Measurements from ENCODE around the gene KIF1B.

The KIF1B gene

GRCh38 chr1:10210841-10211804 lies 753 bp downstream of the KIF1B start:
- Histone ChIP-seq H2AFZ (ENCODE audit: low read length) (no peak overlapping the region), H4K20me1 (ENCODE audit: insufficient read depth, low read length) (no peaks in the 10 kb centered on the region), H3K4me1 (ENCODE audit: insufficient read depth, low read length, severe bottlenecking) (peaks cover 15% of the 10 kb centered on the region), H3F3A (ENCODE audit: insufficient read depth, low read length) (no peaks in the 10 kb centered on the region), H3K9me2 (ENCODE audit: low read depth, low read length) (no peaks in the 10 kb centered on the region), H3K79me2 (ENCODE audit: insufficient read depth, low read length) (no peaks in the 10 kb centered on the region), H3K27me3 (ENCODE audit: insufficient read depth, low read length) (peaks cover 5% of the 10 kb centered on the region; the same call in 1 of the 2 replicates), H3K9ac (ENCODE audit: low read length) (peak overlapping the region; percentile 47; the same call in 1 of the 2 replicates), H3K27ac (ENCODE audit: low read depth, low read length, poor library complexity, severe bottlenecking) (no peak overlapping the region), H3K4me3 (ENCODE audit: low read depth, low read length, poor library complexity, severe bottlenecking) (peak overlapping the region; percentile 67), H3K36me3 (ENCODE audit: insufficient read depth, low read length) (no peaks in the 10 kb centered on the region), H3K9me3 (ENCODE audit: low read length) (no peaks in the 10 kb centered on the region), H3K4me2 (ENCODE audit: low read length) (peak overlapping the region; percentile 80)
- TF ChIP-seq CTCF (IDR thresholded peaks at IDR 0.05; ENCODE audit: low read length) (no peak), EZH2 (IDR thresholded peaks at IDR 0.05; ENCODE audit: borderline replicate concordance, low read length) (no peak)

GRCh38 chr1:10211805-10212410 lies 1.5 kb downstream of the KIF1B start:
- H3K4me3 ChIP-seq (ENCODE audit: low read depth, low read length, poor library complexity, severe bottlenecking), result no peak overlapping the region
- H2AFZ ChIP-seq (ENCODE audit: low read length), result no peak overlapping the region
- no peaks in the 10 kb centered on the region for H3F3A ChIP-seq (ENCODE audit: insufficient read depth, low read length)
- no peaks in the 10 kb centered on the region for H3K79me2 ChIP-seq (ENCODE audit: insufficient read depth, low read length)
- H3K9me3 ChIP-seq (ENCODE audit: low read length), result no peaks in the 10 kb centered on the region
- H4K20me1 ChIP-seq (ENCODE audit: insufficient read depth, low read length), result no peaks in the 10 kb centered on the region
- no peak overlapping the region for H3K9ac ChIP-seq (ENCODE audit: low read length)
- H3K4me2 ChIP-seq (ENCODE audit: low read length), result no peak overlapping the region
- H3K9me2 ChIP-seq (ENCODE audit: low read depth, low read length), result no peaks in the 10 kb centered on the region
- no peak for TF ChIP-seq EZH2 (IDR thresholded peaks at IDR 0.05; ENCODE audit: borderline replicate concordance, low read length)
- TF ChIP-seq CTCF (IDR thresholded peaks at IDR 0.05; ENCODE audit: low read length), result no peak
- no peak overlapping the region for H3K27ac ChIP-seq (ENCODE audit: low read depth, low read length, poor library complexity, severe bottlenecking)
- H3K27me3 ChIP-seq (ENCODE audit: insufficient read depth, low read length), result peaks cover 5% of the 10 kb centered on the region; the same call in 1 of the 2 replicates
- H3K4me1 ChIP-seq (ENCODE audit: insufficient read depth, low read length, severe bottlenecking), result peaks cover 15% of the 10 kb centered on the region
- H3K36me3 ChIP-seq (ENCODE audit: insufficient read depth, low read length), result no peaks in the 10 kb centered on the region

GRCh38 chr1:10212476-10212875 lies 2.1 kb downstream of the KIF1B start:
- Histone ChIP-seq H3K27ac (ENCODE audit: low read depth, low read length, poor library complexity, severe bottlenecking) (no peak overlapping the region), H3K79me2 (ENCODE audit: insufficient read depth, low read length) (no peaks in the 10 kb centered on the region), H3K4me1 (ENCODE audit: insufficient read depth, low read length, severe bottlenecking) (peaks cover 15% of the 10 kb centered on the region), H2AFZ (ENCODE audit: low read length) (no peak overlapping the region), H3K9me2 (ENCODE audit: low read depth, low read length) (no peaks in the 10 kb centered on the region), H3K27me3 (ENCODE audit: insufficient read depth, low read length) (peaks cover 5% of the 10 kb centered on the region; the same call in 1 of the 2 replicates), H3K36me3 (ENCODE audit: insufficient read depth, low read length) (no peaks in the 10 kb centered on the region), H3F3A (ENCODE audit: insufficient read depth, low read length) (no peaks in the 10 kb centered on the region), H3K9me3 (ENCODE audit: low read length) (no peaks in the 10 kb centered on the region), H3K4me2 (ENCODE audit: low read length) (no peak overlapping the region), H3K4me3 (ENCODE audit: low read depth, low read length, poor library complexity, severe bottlenecking) (no peak overlapping the region), H3K9ac (ENCODE audit: low read length) (no peak overlapping the region), H4K20me1 (ENCODE audit: insufficient read depth, low read length) (no peaks in the 10 kb centered on the region)
- TF ChIP-seq EZH2 (IDR thresholded peaks at IDR 0.05; ENCODE audit: borderline replicate concordance, low read length), result no peak
- no peak for TF ChIP-seq CTCF (IDR thresholded peaks at IDR 0.05; ENCODE audit: low read length)

Measured in OCI-LY1 (cell line).